Body of pancreas (tissue), 4 donors: ENCODE results near the gene KIF3A. TPM values are rescaled to one million over a fixed set of nuclear protein-coding genes. Genes with fewer than 3 reads are reported as not detected.
A peak's percentile ranks its signal among the peaks of the same experiment; 100 is the strongest.

Experiments
- ATAC-seq: fragments of 150-250 bp; one replicate; pipeline ENCODE4 v1.9.1; 2016
- DNase-seq, 4 donors: peaks; one replicate each; pipeline ENCODE4 v3.0.0-alpha.2; 2019
- H3K27ac ChIP-seq, 4 donors: fragments of 200-600 bp; sonication (generic); 1 replicate in 3 of 4; 2 replicates in 1 of 4; pipeline versions ENCODE4 v1.5.1 to v1.6.1; 2016 to 2019; ENCODE audit warnings: mild to moderate bottlenecking in 1 of 4, mixed read lengths in 1 of 4, moderate library complexity in 1 of 4
- H3K27me3 ChIP-seq, 2 donors: fragments of 200-600 bp; sonication (generic); one replicate each; pipeline ENCODE4 v1.6.0; 2016; ENCODE audit warnings: mild to moderate bottlenecking in 1 of 2
- H3K36me3 ChIP-seq, 2 donors: fragments of 200-600 bp; sonication (generic); replicated peaks in 1 of 2; 2 replicates each; pipeline ENCODE4 v1.5.1; 2016; ENCODE audit warnings: low read depth in 2 of 2; ENCODE audit not compliant: insufficient read depth in 1 of 2
- H3K4me1 ChIP-seq: fragments of 200-600 bp; sonication (generic); one replicate; pipeline ENCODE4 v1.6.0; 2016
- H3K4me3 ChIP-seq, 2 donors: fragments of 200-600 bp; sonication (generic); 1 replicate in 1 of 2; 2 replicates in 1 of 2; pipeline ENCODE4 v1.5.1; 2016 to 2019
- H3K9me3 ChIP-seq, 3 donors: fragments of 200-600 bp; sonication (generic); 1 replicate in 2 of 3; 2 replicates in 1 of 3; pipeline ENCODE4 v1.5.1; 2016
- CTCF ChIP-seq, 7 experiments: fragments of 450-650 bp in 4 of 7; fragments of 200-600 bp in 3 of 7; sonication (generic) in 3 of 7; IDR thresholded peaks; one replicate each; pipeline ENCODE4 v1.5.1; 2016 to 2019; ENCODE audit warnings: antibody characterized with exemption in 7 of 7
- POLR2A ChIP-seq, 3 donors: fragments of 450-650 bp; IDR thresholded peaks; one replicate each; pipeline ENCODE4 v1.6.1; 2016; ENCODE audit warnings: antibody characterized with exemption in 3 of 3, mild to moderate bottlenecking in 2 of 3
- WGBS, 2 donors: methylation state at CpG; one replicate each; pipeline ENCODE4 v1.1.5; 2017; 5-methylcytosine and 5-hydroxymethylcytosine counted together
- intact Hi-C: fragments of 100-400 bp; cut with DNase I; formaldehyde crosslinking; loops from one replicate; pipeline ENCODE4 v1.15.1; 2023
- total RNA-seq, 2 donors: library from RNA; depleted of rRNA; stranded (reverse); fragments of >200 nt; gene quantifications; one replicate each; pipeline ENCODE4 v1.1.0, GENCODE V29; 2016

The KIF3A gene
- total RNA-seq, 2 donors from 2014 or later, result 5.9 to 8.8 TPM

DNA sequence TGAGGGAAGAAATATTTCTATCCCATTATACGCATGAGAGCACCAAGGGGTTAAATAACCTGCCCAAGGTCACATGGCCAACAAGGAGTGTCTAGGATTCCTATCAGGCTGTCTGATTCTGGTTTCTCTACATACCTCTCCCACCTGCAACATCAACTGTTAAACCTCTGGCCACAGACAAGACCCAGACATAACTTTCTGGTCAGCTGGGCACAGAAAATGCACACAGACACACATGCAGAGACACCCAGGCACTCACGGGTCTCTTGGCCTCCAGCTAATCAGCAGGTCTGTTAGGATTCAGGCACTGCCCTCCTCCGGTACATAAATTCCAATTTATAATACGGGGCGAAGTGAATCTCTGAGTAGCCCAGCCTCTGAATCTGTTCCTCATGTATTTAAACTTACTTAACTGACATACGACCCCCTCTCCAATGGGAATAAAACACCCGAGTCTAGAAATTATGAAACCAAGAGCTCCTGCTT, 38.2 kb upstream of the KIF3A start:
- DNase-seq, result peak in 1 of 4 donors; percentile 41

DNA sequence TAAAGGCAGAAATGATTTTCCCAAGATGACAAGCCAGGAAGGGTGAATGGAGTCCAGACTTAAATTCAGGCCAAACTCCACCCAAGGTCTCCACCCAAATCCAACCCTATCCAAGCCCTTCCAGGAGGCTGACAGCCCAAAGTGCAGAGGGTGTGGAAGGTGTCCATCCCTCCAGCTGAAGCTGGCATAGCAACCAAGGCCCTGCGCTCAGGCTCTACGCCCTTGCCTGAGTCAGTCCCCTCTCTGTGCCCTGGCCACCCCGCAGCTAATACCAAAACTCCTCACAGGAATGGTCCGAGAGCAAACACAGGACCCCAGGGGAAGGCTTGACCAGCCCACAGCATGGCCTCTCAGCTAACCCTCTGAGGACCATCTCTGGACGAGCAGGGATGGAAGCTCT, 37.5 kb upstream of the KIF3A start:
- Histone ChIP-seq H3K4me3 (no peak overlapping the region), H3K27me3 (no peaks in the 10 kb centered on the region), H3K36me3 (no peaks in the 10 kb centered on the region), H3K27ac (no peak overlapping the region), H3K9me3 (no peaks in the 10 kb centered on the region), H3K4me1 (peaks cover 51% of the 10 kb centered on the region)
- 79 to 88% methylated on average over 5 of the region's 5 CpGs for WGBS, 2 donors
- no peak for TF ChIP-seq POLR2A (IDR thresholded peaks at IDR 0.05)
- no peak for TF ChIP-seq CTCF (IDR thresholded peaks at IDR 0.05)
- ATAC-seq (no peak), DNase-seq (no peak)
- intact Hi-C loops, result no loop called here

More for the DNA sequence above, 38.2 kb upstream of the KIF3A start:
- 20 to 26% methylated on average over 7 of the region's 7 CpGs for WGBS, 2 donors
- H3K4me3 ChIP-seq, result no peak overlapping the region
- H3K4me1 ChIP-seq, result peaks cover 51% of the 10 kb centered on the region
- ATAC-seq, result peak; percentile 9
- H3K36me3 ChIP-seq, result no peaks in the 10 kb centered on the region
- intact Hi-C loops, result no loop called here
- H3K9me3 ChIP-seq, result no peaks in the 10 kb centered on the region
- H3K27me3 ChIP-seq, result no peaks in the 10 kb centered on the region
- H3K27ac ChIP-seq, result peak overlapping the region in 3 of 4 donors; percentile 63 to 80 (median 72)
- TF ChIP-seq CTCF (IDR thresholded peaks at IDR 0.05), result no peak
- TF ChIP-seq POLR2A (IDR thresholded peaks at IDR 0.05), result no peak

GRCh38 chr5:132774406-132774805, 37.1 kb upstream of the KIF3A start:
- no peak overlapping the region for H3K4me3 ChIP-seq
- H3K4me1 ChIP-seq, result peaks cover 51% of the 10 kb centered on the region
- intact Hi-C loops, result no loop called here
- 64 to 87% methylated on average over 2 to 3 of the region's 3 CpGs for WGBS, 2 donors
- H3K27me3 ChIP-seq, result no peaks in the 10 kb centered on the region
- no peak overlapping the region for H3K27ac ChIP-seq
- DNase-seq, result no peak
- no peak for ATAC-seq
- no peaks in the 10 kb centered on the region for H3K36me3 ChIP-seq
- TF ChIP-seq CTCF (IDR thresholded peaks at IDR 0.05) (no peak), POLR2A (IDR thresholded peaks at IDR 0.05) (no peak)
- H3K9me3 ChIP-seq, result no peaks in the 10 kb centered on the region

GRCh38 chr5:132773601-132774355, 36.4 kb upstream of the KIF3A start:
- H3K4me3 ChIP-seq, result no peak overlapping the region
- DNase-seq (no peak), ATAC-seq (no peak)
- TF ChIP-seq CTCF (IDR thresholded peaks at IDR 0.05) (no peak), POLR2A (IDR thresholded peaks at IDR 0.05) (no peak)
- no peak overlapping the region for H3K27ac ChIP-seq
- peaks cover 51% of the 10 kb centered on the region for H3K4me1 ChIP-seq
- 70 to 82% methylated on average over 9 to 12 of the region's 12 CpGs for WGBS, 2 donors
- intact Hi-C loops, result no loop called here
- no peaks in the 10 kb centered on the region for H3K27me3 ChIP-seq
- no peaks in the 10 kb centered on the region for H3K9me3 ChIP-seq
- no peaks in the 10 kb centered on the region for H3K36me3 ChIP-seq

GRCh38 chr5:132773114-132773513, 35.8 kb upstream of the KIF3A start:
- WGBS, 2 donors, result 82 to 87% methylated on average over 5 of the region's 5 CpGs
- no peaks in the 10 kb centered on the region for H3K36me3 ChIP-seq
- H3K4me3 ChIP-seq, result no peak overlapping the region
- TF ChIP-seq CTCF (IDR thresholded peaks at IDR 0.05), result no peak
- no peak for TF ChIP-seq POLR2A (IDR thresholded peaks at IDR 0.05)
- no peaks in the 10 kb centered on the region for H3K9me3 ChIP-seq
- ATAC-seq (no peak), DNase-seq (no peak)
- H3K27me3 ChIP-seq, result no peaks in the 10 kb centered on the region
- H3K27ac ChIP-seq, result no peak overlapping the region
- intact Hi-C loops, result no loop called here
- peaks cover 47% of the 10 kb centered on the region for H3K4me1 ChIP-seq
